Amniotic epithelial cell (primary cell): ENCODE measurements around the gene MAX.
"Not testable (repeated sequence)": the region's sequence is repeated elsewhere in the genome, so short reads cannot be mapped to it uniquely, and the experiment has no call there.

Experiments used
- DNase-seq: peaks from one replicate; pipeline ENCODE4 v3.0.0-alpha.2; 2010; ENCODE audit warnings: low read depth

Gene MAX

DNA sequence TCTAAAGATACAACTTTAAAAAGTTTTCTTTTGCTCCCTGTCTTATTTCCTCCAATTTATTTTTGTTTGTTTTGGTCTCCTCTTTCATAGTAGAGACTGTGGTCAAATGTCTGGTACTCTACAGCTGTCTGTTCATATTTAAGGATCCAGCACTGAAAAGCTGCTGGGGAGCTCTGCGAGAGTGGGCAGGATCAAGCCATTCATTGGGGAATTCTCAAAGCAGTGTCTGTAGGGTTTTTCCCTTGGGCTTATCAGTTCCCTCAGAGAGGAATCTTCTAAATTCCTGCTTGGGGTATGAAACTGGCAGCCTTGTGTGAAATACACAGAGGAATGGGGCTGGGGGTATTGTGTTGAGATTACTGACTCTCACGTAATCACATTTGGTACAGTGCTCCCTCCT lies 63.4 kb downstream of the MAX start:
- peak; percentile 13 for DNase-seq

DNA sequence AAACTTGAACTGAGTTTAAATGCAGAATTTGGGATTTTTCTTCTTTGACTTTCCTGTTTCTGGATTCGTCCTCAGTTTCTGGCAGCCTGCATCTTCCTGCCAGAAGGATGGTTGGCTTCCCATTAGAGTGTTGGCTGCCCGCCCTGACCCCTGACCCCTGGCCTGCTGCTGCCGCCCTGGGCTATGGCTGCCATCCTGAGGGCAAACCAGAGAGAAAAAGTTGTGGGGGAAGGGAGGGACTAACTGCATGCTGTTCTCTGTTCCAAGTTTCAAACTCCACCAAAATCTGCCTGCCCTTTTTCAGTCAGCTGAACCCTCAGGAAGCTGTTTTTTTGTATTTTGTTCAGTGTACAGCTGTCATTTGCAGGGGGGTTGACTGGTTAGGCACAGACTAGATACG lies 67.3 kb downstream of the MAX start:
- DNase-seq: no peak

GRCh38 chr14:65034021-65034420 lies 68.3 kb downstream of the MAX start:
- DNase-seq: no peak

GRCh38 chr14:65033181-65033580 lies 69.1 kb downstream of the MAX start:
- no peak for DNase-seq

- no peak for DNase-seq
Measured at GRCh38 chr14:65032319-65032718, 70.0 kb downstream of the MAX start.

DNA sequence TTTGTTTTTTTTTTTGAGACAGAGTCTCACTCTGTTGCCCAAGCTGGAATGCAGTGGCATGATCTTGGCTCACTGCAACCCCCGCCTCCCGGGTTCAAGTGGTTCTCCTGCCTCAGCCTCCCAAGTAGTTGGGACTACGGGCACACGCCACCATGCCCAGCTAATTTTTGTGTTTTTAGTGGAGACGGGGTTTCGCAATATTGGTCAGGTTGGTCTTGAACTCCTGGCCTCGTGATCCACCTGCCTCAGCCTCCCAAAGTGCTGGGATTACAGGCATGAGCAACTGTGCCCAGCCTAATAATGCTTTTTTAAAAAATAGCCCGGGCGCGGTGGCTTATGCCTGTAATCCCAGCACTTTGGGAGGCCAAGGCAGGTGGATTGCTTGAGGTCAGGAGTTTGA lies 71.0 kb downstream of the MAX start:
- DNase-seq: not testable (repeated sequence)

GRCh38 chr14:65028937-65029336 lies 73.4 kb downstream of the MAX start:
- DNase-seq: no peak

DNA sequence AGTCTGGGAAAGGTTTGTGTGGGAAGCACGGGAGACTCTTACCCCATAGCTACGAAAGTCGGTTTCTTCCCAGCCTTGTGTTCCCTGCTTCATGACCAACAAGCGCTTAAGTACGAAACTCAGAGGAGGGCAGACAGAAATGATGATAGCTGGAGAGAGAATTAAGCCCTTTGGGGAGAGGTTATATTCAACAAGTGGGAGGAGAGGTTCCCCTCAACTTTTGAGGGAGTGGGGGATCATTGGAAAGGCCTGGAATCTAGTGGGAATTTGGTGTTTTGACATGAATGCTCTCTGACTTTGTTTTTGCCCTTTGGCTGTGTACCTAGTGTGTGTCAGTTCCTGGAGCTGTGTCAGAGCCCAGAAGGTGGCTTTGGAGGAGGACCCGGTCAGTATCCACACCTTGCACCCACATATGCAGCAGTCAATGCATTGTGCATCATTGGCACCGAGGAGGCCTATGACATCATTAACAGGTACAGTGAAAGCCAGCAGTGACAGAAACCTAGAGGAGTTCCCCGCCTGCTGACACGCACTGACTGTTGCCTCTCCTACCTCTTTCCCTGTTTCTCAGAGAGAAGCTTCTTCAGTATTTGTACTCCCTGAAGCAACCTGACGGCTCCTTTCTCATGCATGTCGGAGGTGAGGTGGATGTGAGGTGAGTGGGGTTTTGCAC lies 75.1 kb downstream of the MAX start:
- DNase-seq: no peak

DNA sequence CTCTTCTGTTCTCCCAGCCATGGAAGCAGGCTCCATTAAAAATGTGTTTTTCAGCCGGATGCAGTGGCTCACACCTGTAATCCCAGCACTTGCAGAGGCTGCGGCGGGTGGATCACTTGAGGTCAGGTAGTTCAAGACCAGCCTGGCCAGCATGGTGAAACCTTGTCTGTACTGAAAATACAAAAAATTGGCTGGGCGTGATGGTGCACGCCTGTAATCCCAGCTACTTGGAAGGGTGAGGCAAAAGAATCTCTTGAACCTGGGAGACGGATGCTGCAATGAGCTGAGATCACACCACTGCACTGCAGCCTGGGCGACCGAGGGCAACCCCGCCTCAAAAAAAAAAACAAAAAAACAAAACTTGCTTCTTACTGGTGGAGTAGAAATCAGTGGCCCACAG lies 75.8 kb downstream of the MAX start:
- no peak for DNase-seq

DNA sequence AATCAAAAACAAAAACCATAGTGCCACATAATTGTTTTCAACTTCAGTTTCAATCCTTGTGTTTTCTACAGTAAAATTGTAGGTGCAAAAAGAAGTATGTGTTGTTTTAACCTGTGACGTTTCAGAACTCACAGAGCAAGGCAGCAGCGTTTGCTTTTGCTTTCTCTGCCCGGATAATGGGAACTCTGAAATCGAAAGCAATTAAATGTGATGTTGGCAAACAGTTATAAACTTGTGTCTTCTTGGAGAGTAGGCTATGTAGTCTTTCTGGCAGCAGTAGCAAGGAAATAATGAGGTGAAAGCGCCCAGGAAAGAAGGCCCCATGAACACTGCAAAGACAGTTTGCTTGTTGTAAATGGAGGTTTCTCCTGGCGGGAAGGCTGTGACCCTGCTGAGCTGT lies 76.5 kb downstream of the MAX start:
- no peak for DNase-seq
